H1 (cell line): ENCODE data around the gene EFEMP2.

Experiments
- CTCF ChIP-seq, 3 experiments: IDR thresholded peaks; 1 replicate in 2 of 3; 2 replicates in 1 of 3; pipeline versions ENCODE4 v1.5.1 to v1.6.1; 2011; ENCODE audit warnings: low read length in 3 of 3, mild to moderate bottlenecking in 3 of 3, inconsistent platforms in 2 of 3, low read depth in 1 of 3, moderate library complexity in 1 of 3; ENCODE audit not compliant: insufficient read depth in 1 of 3; ENCODE audit errors: control extremely low read depth in 1 of 3
- EGR1 ChIP-seq: IDR thresholded peaks from 2 replicates; pipeline ENCODE4 v1.6.1; 2011; ENCODE audit warnings: low read depth, low read length, borderline replicate concordance
- EZH2 ChIP-seq: fragments of 200-600 bp; sonication (generic); IDR thresholded peaks from 2 replicates; pipeline ENCODE4 v1.7.1; 2012; ENCODE audit warnings: low read depth, mild to moderate bottlenecking, moderate library complexity, low read length, inconsistent platforms; ENCODE audit not compliant: severe bottlenecking
- GTF2F1 ChIP-seq: IDR thresholded peaks from 2 replicates; pipeline ENCODE4 v1.6.1; 2012; ENCODE audit warnings: low read depth, low read length, improper control_type of control experiment, borderline replicate concordance
- POLR2A ChIP-seq, 2 experiments: IDR thresholded peaks; 1 replicate in 1 of 2; 2 replicates in 1 of 2; pipeline ENCODE4 v1.6.1; 2011; ENCODE audit warnings: low read depth in 2 of 2, low read length in 2 of 2, mild to moderate bottlenecking in 2 of 2; ENCODE audit errors: control extremely low read depth in 1 of 2
- POLR2AphosphoS5 ChIP-seq: IDR thresholded peaks from 2 replicates; pipeline ENCODE4 v1.6.1; 2011; ENCODE audit warnings: low read depth, low read length
- SUZ12 ChIP-seq: fragments of 200-600 bp; sonication (generic); IDR thresholded peaks from 2 replicates; pipeline ENCODE4 v1.6.1; 2012; ENCODE audit warnings: mild to moderate bottlenecking, inconsistent platforms, low read length, moderate library complexity, mixed read lengths
- TAF1 ChIP-seq: IDR thresholded peaks from 2 replicates; pipeline ENCODE4 v1.6.1; 2011; ENCODE audit warnings: mild to moderate bottlenecking, low read depth, low read length
- USF2 ChIP-seq: IDR thresholded peaks from 2 replicates; pipeline ENCODE4 v1.6.1; 2011; ENCODE audit warnings: low read length, improper control_type of control experiment

GRCh38 chr11:65898656-65899355 is 26.2 kb upstream of the EFEMP2 start:
- no peak for TF ChIP-seq USF2
- no peak for TF ChIP-seq GTF2F1
- no peak; the same call in 1 of the 2 replicates for TF ChIP-seq SUZ12
- TF ChIP-seq EGR1, result no peak
- no peak for TF ChIP-seq TAF1
- no peak for TF ChIP-seq POLR2A (IDR thresholded peaks at IDR 0.05; ENCODE audit: control extremely low read depth in 1 of 2, low read depth in 2 of 2, low read length in 2 of 2)
- no peak for TF ChIP-seq EZH2
- TF ChIP-seq CTCF (IDR thresholded peaks at IDR 0.05; ENCODE audit: control extremely low read depth in 1 of 3, insufficient read depth in 1 of 3, low read depth in 1 of 3, low read length in 3 of 3), result no peak
- TF ChIP-seq POLR2AphosphoS5, result no peak
